HG03103 (cell line): Measurements from ENCODE around the gene RBM39.
"Not testable (repeated sequence)": the region's sequence is repeated elsewhere in the genome, so short reads cannot be mapped to it uniquely, and the experiment has no call there.

Source experiments
- ATAC-seq: cut with Tn5 transposase; IDR thresholded peaks from one replicate; pipeline ENCODE4 v1.9.1; 2021; ENCODE audit warnings: low read depth; ENCODE audit not compliant: unreplicated experiment

The RBM39 gene

GRCh38 chr20:35757098-35757705, 15.1 kb upstream of the RBM39 start:
- no peak for ATAC-seq

- no peak for ATAC-seq
Observed at GRCh38 chr20:35756404-35756803, 14.3 kb upstream of the RBM39 start.

- no peak for ATAC-seq
Observed at GRCh38 chr20:35750611-35751010, 8.6 kb upstream of the RBM39 start.

GRCh38 chr20:35744492-35744841, 2.4 kb upstream of the RBM39 start:
- ATAC-seq = not testable (repeated sequence)

- ATAC-seq = no peak
Observed at GRCh38 chr20:35743693-35744491, 1.8 kb upstream of the RBM39 start.

- no peak for ATAC-seq
Observed at GRCh38 chr20:35742741-35743523, 872 bp upstream of the RBM39 start.

- no peak for ATAC-seq
Observed at GRCh38 chr20:35739294-35740163, 2.5 kb downstream of the RBM39 start.

GRCh38 chr20:35738410-35739179, 3.5 kb downstream of the RBM39 start:
- ATAC-seq = no peak

GRCh38 chr20:35737865-35738333, 4.2 kb downstream of the RBM39 start:
- no peak for ATAC-seq

- no peak for ATAC-seq
Observed at GRCh38 chr20:35735826-35736470, 6.1 kb downstream of the RBM39 start.

GRCh38 chr20:35734777-35735649, 7.0 kb downstream of the RBM39 start:
- no peak for ATAC-seq

- no peak for ATAC-seq
Observed at GRCh38 chr20:35734374-35734773, 7.7 kb downstream of the RBM39 start.

GRCh38 chr20:35732644-35732982, 9.4 kb downstream of the RBM39 start:
- ATAC-seq = no peak

- no peak for ATAC-seq
Observed at GRCh38 chr20:35731862-35732643, 10.0 kb downstream of the RBM39 start.

- no peak for ATAC-seq
Observed at GRCh38 chr20:35731469-35731788, 10.6 kb downstream of the RBM39 start.

- ATAC-seq = no peak
Observed at GRCh38 chr20:35730583-35731468, 11.2 kb downstream of the RBM39 start.
